HCT116 (cell line): ENCODE measurements around the gene FSTL4. TPM values are rescaled to one million over a fixed set of nuclear protein-coding genes. Genes with fewer than 3 reads are reported as not detected.
"Not testable (repeated sequence)": the region's sequence is repeated elsewhere in the genome, so short reads cannot be mapped to it uniquely, and the experiment has no call there.

Source experiments
- ATAC-seq: fragments of 200-7000 bp; cut with Tn5 transposase; 2 replicates; pipeline ENCODE4 v1.9.1; 2020; ENCODE audit warnings: mild to moderate bottlenecking, moderate library complexity
- BruUV-seq: library from RNA; stranded (reverse); fragments of 400-500 nt; replicated peaks from 2 replicates; lab custom pipeline; 2021; lab: Mats Ljungman, UMichigan
- CTCF ChIA-PET: fragments of 300-600 bp; sonication (Branson Sonifier 250); formaldehyde crosslinking; loops from one replicate; lab custom pipeline; 2021; ENCODE audit warnings: antibody characterized with exemption; lab: Charles Lee
- POLR2A ChIA-PET: fragments of 300-600, 350-600 bp; sonication (Branson Sonifier 250); formaldehyde crosslinking; loops from one replicate; lab custom pipeline; 2021; ENCODE audit warnings: antibody characterized with exemption; lab: Charles Lee
- RAD21 ChIA-PET, 2 experiments: fragments of 300-600 bp; sonication (Branson Sonifier 250); formaldehyde crosslinking; loops; one replicate each; lab custom pipeline; 2023; ENCODE audit warnings: low total read pairs in 2 of 2; ENCODE audit not compliant: uncharacterized antibody in 2 of 2, unreplicated experiment in 2 of 2, low non-redundant PET in 1 of 2; lab: Charles Lee
- DNase-seq: peaks from one replicate; pipeline ENCODE4 v3.0.0-alpha.2; 2010; ENCODE audit warnings: low read depth, low spot score
- H2AFZ ChIP-seq: fragments of 200-600 bp; shearing (Covaris generic), sonication (generic); 2 replicates; pipeline ENCODE4 v1.6.1; 2017; ENCODE audit warnings: low read depth, mixed run types, mixed read lengths, antibody characterized with exemption, low read length; ENCODE audit not compliant: poor library complexity, severe bottlenecking
- H3K27ac ChIP-seq: 2 replicates; pipeline ENCODE4 v1.5.1; 2012; ENCODE audit warnings: low read depth, low read length
- H3K27me3 ChIP-seq: fragments of 200-600 bp; sonication (generic); 2 replicates; pipeline ENCODE4 v1.6.1; 2016; ENCODE audit warnings: mixed run types, low read length, mixed read lengths; ENCODE audit not compliant: insufficient read depth
- H3K36me3 ChIP-seq, 2 experiments: fragments of 200-500 bp in 1 of 2; fragments of 200-600 bp in 1 of 2; sonication (Bioruptor generic) in 1 of 2; sonication (generic) in 1 of 2; 2 replicates each; pipeline versions ENCODE4 v1.5.1 to v1.6.1; 2014 to 2016; ENCODE audit warnings: low read length in 2 of 2, inconsistent platforms in 1 of 2, mixed read lengths in 1 of 2, mixed run types in 1 of 2; ENCODE audit not compliant: insufficient read depth in 2 of 2, control insufficient read depth in 1 of 2
- H3K4me1 ChIP-seq, 2 experiments: fragments of 200-600 bp in 1 of 2; sonication (generic) in 1 of 2; 2 replicates each; pipeline versions ENCODE4 v1.5.1 to v1.6.1; 2012 to 2017; ENCODE audit warnings: low read length in 2 of 2, inconsistent platforms in 1 of 2, mild to moderate bottlenecking in 1 of 2, mixed read lengths in 1 of 2, mixed run types in 1 of 2, moderate library complexity in 1 of 2; ENCODE audit not compliant: insufficient read depth in 2 of 2, control insufficient read depth in 1 of 2
- H3K4me2 ChIP-seq: fragments of 200-600 bp; sonication (generic); 2 replicates; pipeline ENCODE4 v1.6.1; 2017; ENCODE audit warnings: mixed run types, low read length, mixed read lengths
- H3K4me3 ChIP-seq, 2 experiments: fragments of 200-600 bp in 1 of 2; sonication (generic) in 1 of 2; replicated peaks in 1 of 2; 2 replicates each; pipeline ENCODE4 v1.5.1; 2011 to 2016; ENCODE audit warnings: low read length in 2 of 2, control low read depth in 1 of 2, low read depth in 1 of 2, mild to moderate bottlenecking in 1 of 2, mixed read lengths in 1 of 2, mixed run types in 1 of 2
- H3K79me2 ChIP-seq: fragments of 200-600 bp; sonication (generic); 2 replicates; pipeline ENCODE4 v1.6.1; 2017; ENCODE audit warnings: mild to moderate bottlenecking, mixed run types, low read length, moderate library complexity, mixed read lengths; ENCODE audit not compliant: insufficient read depth
- H3K9ac ChIP-seq: fragments of 200-600 bp; sonication (generic); 2 replicates; pipeline ENCODE4 v1.6.1; 2016; ENCODE audit warnings: low read length, mixed read lengths
- H3K9me2 ChIP-seq: fragments of 200-600 bp; sonication (generic), shearing (Covaris generic); 2 replicates; pipeline ENCODE4 v1.6.1; 2017; ENCODE audit warnings: mixed run types, mild to moderate bottlenecking, moderate library complexity; ENCODE audit not compliant: insufficient read depth
- H3K9me3 ChIP-seq, 2 experiments: fragments of 200-500 bp in 1 of 2; fragments of 200-600 bp in 1 of 2; sonication (Bioruptor generic) in 1 of 2; sonication (generic) in 1 of 2; 2 replicates each; pipeline ENCODE4 v1.6.1; 2014 to 2017; ENCODE audit warnings: low read length in 2 of 2, mixed read lengths in 2 of 2, inconsistent platforms in 1 of 2, low read depth in 1 of 2, mild to moderate bottlenecking in 1 of 2, mixed run types in 1 of 2, moderate library complexity in 1 of 2; ENCODE audit not compliant: control insufficient read depth in 1 of 2, insufficient read depth in 1 of 2
- H4K20me1 ChIP-seq: fragments of 200-600 bp; sonication (generic), shearing (Covaris generic); 2 replicates; pipeline ENCODE4 v1.6.1; 2017; ENCODE audit warnings: mixed run types, mild to moderate bottlenecking, moderate library complexity; ENCODE audit not compliant: insufficient read depth
- ATF3 ChIP-seq: IDR thresholded peaks from 2 replicates; pipeline ENCODE4 v1.6.1; 2012
- CEBPB ChIP-seq: IDR thresholded peaks from 2 replicates; pipeline ENCODE4 v1.6.1; 2012; ENCODE audit warnings: low read depth
- EGR1 ChIP-seq: IDR thresholded peaks from 2 replicates; pipeline ENCODE4 v1.6.1; 2012; ENCODE audit warnings: low read depth
- ELF1 ChIP-seq: IDR thresholded peaks from 2 replicates; pipeline ENCODE4 v1.6.1; 2012; ENCODE audit warnings: low read depth, borderline replicate concordance
- EZH2 ChIP-seq: fragments of 200-600 bp; sonication (generic); IDR thresholded peaks from 2 replicates; pipeline ENCODE4 v1.6.1; 2017; ENCODE audit warnings: antibody characterized with exemption, mixed run types
- EZH2phosphoT487 ChIP-seq: fragments of 200-600 bp; IDR thresholded peaks from 2 replicates; pipeline ENCODE4 v1.6.1; 2018; ENCODE audit warnings: antibody characterized with exemption, borderline replicate concordance
- FOSL1 ChIP-seq: IDR thresholded peaks from 2 replicates; pipeline ENCODE4 v1.6.1; 2012; ENCODE audit warnings: low read depth
- MAX ChIP-seq: IDR thresholded peaks from 2 replicates; pipeline ENCODE4 v1.6.1; 2012
- POLR2AphosphoS5 ChIP-seq: IDR thresholded peaks from 2 replicates; pipeline ENCODE4 v1.6.1; 2011; ENCODE audit warnings: mild to moderate bottlenecking, low read depth, low read length, moderate library complexity
- RAD21 ChIP-seq: IDR thresholded peaks from 2 replicates; pipeline ENCODE4 v1.6.1; 2012; ENCODE audit warnings: low read depth, mild to moderate bottlenecking
- SIN3A ChIP-seq: IDR thresholded peaks from 2 replicates; pipeline ENCODE4 v1.6.1; 2012; ENCODE audit warnings: low read depth
- SP1 ChIP-seq: IDR thresholded peaks from 2 replicates; pipeline ENCODE4 v1.6.1; 2012; ENCODE audit warnings: low read depth
- YY1 ChIP-seq: IDR thresholded peaks from 2 replicates; pipeline ENCODE4 v1.6.1; 2011; ENCODE audit warnings: low read length, low read depth, moderate library complexity, mild to moderate bottlenecking; ENCODE audit not compliant: insufficient replicate concordance; ENCODE audit errors: extremely low read depth
- intact Hi-C: fragments of 100-400 bp; cut with micrococcal nuclease; formaldehyde crosslinking; loops from 2 replicates; pipeline ENCODE4 v1.10.0; 2022
- total RNA-seq: library from RNA; stranded (reverse); gene quantifications from one replicate; pipeline ENCODE4 v1.2.1, GENCODE V29; 2021; ENCODE audit not compliant: unreplicated experiment

FSTL4 gene
- total RNA-seq, 1 experiment from 2014 or later, result 0.37 TPM

GRCh38 chr5:133189881-133190280 lies 422.5 kb downstream of the FSTL4 start (continued):
- TF ChIP-seq EGR1 (no peak), SIN3A (no peak), MAX (no peak), ELF1 (no peak), YY1 (no peak), CEBPB (no peak)
- TF ChIP-seq, all 23 proteins: peak for 0

- POLR2A ChIA-PET, result no interaction called here
- no peak overlapping the region for H2AFZ ChIP-seq
- BruUV-seq, result no TSS peak
- RAD21 ChIA-PET, result no interaction called here
- H3K9me3 ChIP-seq, result no peaks in the 10 kb centered on the region
- H3K27ac ChIP-seq, result no peak overlapping the region
- no peaks in the 10 kb centered on the region for H3K27me3 ChIP-seq
- no peaks in the 10 kb centered on the region for H3K4me1 ChIP-seq
- CTCF ChIA-PET, result no interaction called here
- H3K9me2 ChIP-seq, result no peaks in the 10 kb centered on the region
- no peak for TF ChIP-seq EZH2
- no peak for TF ChIP-seq SP1
- TF ChIP-seq FOSL1, result no peak
- TF ChIP-seq POLR2AphosphoS5, result no peak
- TF ChIP-seq EGR1, result no peak
- no peak for TF ChIP-seq YY1
- no peak for TF ChIP-seq EZH2phosphoT487
- no peak for TF ChIP-seq RAD21
- no peak for TF ChIP-seq CEBPB
- no peak for TF ChIP-seq ATF3
- H3K9ac ChIP-seq, result no peak overlapping the region
- DNase-seq (no peak), ATAC-seq (no peak)
- H3K4me3 ChIP-seq, result no peak overlapping the region
- H3K36me3 ChIP-seq, result no peaks in the 10 kb centered on the region
- no peak overlapping the region for H3K4me2 ChIP-seq
- intact Hi-C loops, result no loop called here
- H3K79me2 ChIP-seq, result no peaks in the 10 kb centered on the region
- H4K20me1 ChIP-seq, result no peaks in the 10 kb centered on the region
These were observed 432.9 kb downstream of the FSTL4 start for GRCh38 chr5:133179405-133179804.

GRCh38 chr5:133170756-133171387 lies 441.5 kb downstream of the FSTL4 start:
- H2AFZ ChIP-seq, RAD21 ChIA-PET, POLR2A ChIA-PET, H3K27me3 ChIP-seq, H3K9ac ChIP-seq, H3K4me3 ChIP-seq, H3K4me1 ChIP-seq, H3K36me3 ChIP-seq, H3K79me2 ChIP-seq, intact Hi-C loops, H3K9me3 ChIP-seq, H4K20me1 ChIP-seq, H3K4me2 ChIP-seq, H3K9me2 ChIP-seq, ATAC-seq, H3K27ac ChIP-seq, BruUV-seq, DNase-seq, CTCF ChIA-PET: not testable (repeated sequence)
